ENCODE data around the gene ITGB1BP2.
"Not testable (repeated sequence)": the region's sequence is repeated elsewhere in the genome, so short reads cannot be mapped to it uniquely, and the experiment has no call there.

Gene ITGB1BP2

GRCh38 chrX:71301195-71301924, at the start of gene ITGB1BP2:
Gene ITGB1BP2 (plus strand): TSS chrX:71301750. CDS start chrX:71301807, 57 bp downstream.
- peaks cover 11% of the 10 kb centered on the region for H3K4me1 Mint-ChIP-seq (ENCODE audit: low read depth)
- peak within 1 kb of the TSS; percentile 58 for H3K27ac Mint-ChIP-seq
- H3K27me3 Mint-ChIP-seq, result no peaks in the 10 kb centered on the region
- peaks cover 8% of the 10 kb centered on the region for H3K36me3 Mint-ChIP-seq
- no peaks in the 10 kb centered on the region for H3K9me3 Mint-ChIP-seq (ENCODE audit: low read depth)
- no peak within 1 kb of the TSS for H3K4me3 Mint-ChIP-seq

- Mint-ChIP-seq H3K4me1 (ENCODE audit: low read depth) (peaks cover 25% of the 10 kb centered on the region), H3K27ac (no peak overlapping the region), H3K27me3 (no peaks in the 10 kb centered on the region), H3K9me3 (ENCODE audit: low read depth) (no peaks in the 10 kb centered on the region), H3K4me3 (peak overlapping the region; percentile 92), H3K36me3 (no peaks in the 10 kb centered on the region)
Observed at GRCh38 chrX:71252221-71252620, 49.3 kb upstream of the ITGB1BP2 start.

- Mint-ChIP-seq H3K27ac (peak overlapping the region; percentile 90), H3K36me3 (no peaks in the 10 kb centered on the region), H3K9me3 (ENCODE audit: low read depth) (no peaks in the 10 kb centered on the region), H3K27me3 (no peaks in the 10 kb centered on the region), H3K4me3 (peak overlapping the region; percentile 92), H3K4me1 (ENCODE audit: low read depth) (peaks cover 25% of the 10 kb centered on the region)
Observed at GRCh38 chrX:71253253-71254091, 48.1 kb upstream of the ITGB1BP2 start.

- H3K4me3 Mint-ChIP-seq, result peak within 1 kb of the TSS; percentile 92
- H3K36me3 Mint-ChIP-seq, result no peaks in the 10 kb centered on the region
- H3K27me3 Mint-ChIP-seq, result no peaks in the 10 kb centered on the region
- peaks cover 25% of the 10 kb centered on the region for H3K4me1 Mint-ChIP-seq (ENCODE audit: low read depth)
- H3K27ac Mint-ChIP-seq, result peak within 1 kb of the TSS; percentile 90
- H3K9me3 Mint-ChIP-seq (ENCODE audit: low read depth), result no peaks in the 10 kb centered on the region
Observed at GRCh38 chrX:71254092-71254963, 47.2 kb upstream of the ITGB1BP2 start, which contains the start of gene ZMYM3. Gene ZMYM3 (minus strand): TSS chrX:71254140. CDS start chrX:71253255, 885 bp downstream.

GRCh38 chrX:71256051-71256450, 45.5 kb upstream of the ITGB1BP2 start:
- Mint-ChIP-seq H3K36me3 (no peaks in the 10 kb centered on the region), H3K4me3 (no peak overlapping the region), H3K9me3 (ENCODE audit: low read depth) (no peaks in the 10 kb centered on the region), H3K27me3 (no peaks in the 10 kb centered on the region), H3K27ac (no peak overlapping the region), H3K4me1 (ENCODE audit: low read depth) (peaks cover 23% of the 10 kb centered on the region)

- Mint-ChIP-seq H3K9me3 (ENCODE audit: low read depth) (no peaks in the 10 kb centered on the region), H3K27ac (no peak overlapping the region), H3K4me1 (ENCODE audit: low read depth) (peaks cover 17% of the 10 kb centered on the region), H3K27me3 (no peaks in the 10 kb centered on the region), H3K36me3 (no peaks in the 10 kb centered on the region), H3K4me3 (no peak overlapping the region)
Observed at GRCh38 chrX:71256856-71257255, 44.7 kb upstream of the ITGB1BP2 start.

- H3K4me3 Mint-ChIP-seq; H3K4me1 Mint-ChIP-seq (ENCODE audit: low read depth); H3K9me3 Mint-ChIP-seq (ENCODE audit: low read depth); H3K27ac Mint-ChIP-seq; H3K36me3 Mint-ChIP-seq; H3K27me3 Mint-ChIP-seq: not testable (repeated sequence)
Observed at GRCh38 chrX:71268624-71269023, 32.9 kb upstream of the ITGB1BP2 start.

- no peak overlapping the region for H3K4me3 Mint-ChIP-seq
Observed at GRCh38 chrX:71269801-71270395, 31.7 kb upstream of the ITGB1BP2 start.

GRCh38 chrX:71272313-71272712, 29.2 kb upstream of the ITGB1BP2 start:
- not testable (repeated sequence) for H3K27ac Mint-ChIP-seq; H3K4me3 Mint-ChIP-seq; H3K4me1 Mint-ChIP-seq (ENCODE audit: low read depth); H3K9me3 Mint-ChIP-seq (ENCODE audit: low read depth); H3K36me3 Mint-ChIP-seq; H3K27me3 Mint-ChIP-seq

More at GRCh38 chrX:71269801-71270395, 31.7 kb upstream of the ITGB1BP2 start:
- H3K36me3 Mint-ChIP-seq, result peaks cover 4% of the 10 kb centered on the region
- H3K9me3 Mint-ChIP-seq (ENCODE audit: low read depth), result no peaks in the 10 kb centered on the region
- no peaks in the 10 kb centered on the region for H3K4me1 Mint-ChIP-seq (ENCODE audit: low read depth)
- H3K27ac Mint-ChIP-seq, result no peak overlapping the region
- no peaks in the 10 kb centered on the region for H3K27me3 Mint-ChIP-seq

- H3K9me3 Mint-ChIP-seq (ENCODE audit: low read depth); H3K4me3 Mint-ChIP-seq; H3K27me3 Mint-ChIP-seq; H3K27ac Mint-ChIP-seq; H3K36me3 Mint-ChIP-seq; H3K4me1 Mint-ChIP-seq (ENCODE audit: low read depth): not testable (repeated sequence)
Observed at GRCh38 chrX:71281300-71281699, 20.2 kb upstream of the ITGB1BP2 start.

GRCh38 chrX:71282514-71283402, 18.8 kb upstream of the ITGB1BP2 start:
- Mint-ChIP-seq H3K36me3 (peaks cover 7% of the 10 kb centered on the region), H3K9me3 (ENCODE audit: low read depth) (no peaks in the 10 kb centered on the region), H3K27me3 (no peaks in the 10 kb centered on the region), H3K27ac (peak overlapping the region; percentile 100), H3K4me1 (ENCODE audit: low read depth) (peaks cover 16% of the 10 kb centered on the region), H3K4me3 (peak overlapping the region; percentile 98)

- H3K4me3 Mint-ChIP-seq, result peak within 1 kb of the TSS; percentile 98
- H3K36me3 Mint-ChIP-seq, result peaks cover 7% of the 10 kb centered on the region
- no peaks in the 10 kb centered on the region for H3K27me3 Mint-ChIP-seq
- H3K4me1 Mint-ChIP-seq (ENCODE audit: low read depth), result peaks cover 20% of the 10 kb centered on the region
- H3K9me3 Mint-ChIP-seq (ENCODE audit: low read depth), result no peaks in the 10 kb centered on the region
- peak within 1 kb of the TSS; percentile 100 for H3K27ac Mint-ChIP-seq
Observed at GRCh38 chrX:71283403-71284143, 18.0 kb upstream of the ITGB1BP2 start, which contains the start of gene NONO. Gene NONO (plus strand): TSS chrX:71283635. CDS start chrX:71290638, 7,003 bp downstream.

GRCh38 chrX:71285929-71286328, 15.6 kb upstream of the ITGB1BP2 start:
- no peaks in the 10 kb centered on the region for H3K9me3 Mint-ChIP-seq (ENCODE audit: low read depth)
- no peak overlapping the region for H3K27ac Mint-ChIP-seq
- peak overlapping the region; percentile 98 for H3K4me3 Mint-ChIP-seq
- H3K27me3 Mint-ChIP-seq, result no peaks in the 10 kb centered on the region
- H3K36me3 Mint-ChIP-seq, result peaks cover 6% of the 10 kb centered on the region
- peaks cover 25% of the 10 kb centered on the region for H3K4me1 Mint-ChIP-seq (ENCODE audit: low read depth)
